GM21528 (cell line): ENCODE results near the gene GUCY1B1.

Source experiments
- ATAC-seq: cut with Tn5 transposase; IDR thresholded peaks from one replicate; pipeline ENCODE4 v1.9.1; 2021; ENCODE audit warnings: mild to moderate bottlenecking, moderate library complexity; ENCODE audit not compliant: unreplicated experiment, low FRiP score

GUCY1B1 gene

GRCh38 chr4:155761047-155761446, 2.2 kb downstream of the GUCY1B1 start:
- no peak for ATAC-seq

DNA sequence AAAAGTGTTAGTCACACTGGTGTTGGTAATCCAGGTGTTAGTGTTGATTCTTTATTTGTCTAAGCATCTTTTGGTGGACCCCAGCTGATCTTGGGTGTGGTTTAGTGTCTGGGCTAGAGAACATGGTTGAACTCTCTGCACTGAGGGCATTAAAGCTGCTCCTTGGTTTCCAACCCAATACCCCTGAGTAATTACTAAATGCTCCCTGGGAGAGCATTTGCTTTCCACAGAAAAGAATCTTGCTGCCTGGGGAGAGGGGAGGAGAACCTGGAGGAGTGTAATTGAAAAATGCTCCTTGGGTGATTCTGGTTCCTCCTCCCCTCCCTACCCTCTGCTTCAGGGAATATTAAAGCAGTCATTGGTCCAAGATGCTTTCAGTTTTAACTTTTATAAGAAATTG, 3.1 kb downstream of the GUCY1B1 start:
- ATAC-seq: no peak

DNA sequence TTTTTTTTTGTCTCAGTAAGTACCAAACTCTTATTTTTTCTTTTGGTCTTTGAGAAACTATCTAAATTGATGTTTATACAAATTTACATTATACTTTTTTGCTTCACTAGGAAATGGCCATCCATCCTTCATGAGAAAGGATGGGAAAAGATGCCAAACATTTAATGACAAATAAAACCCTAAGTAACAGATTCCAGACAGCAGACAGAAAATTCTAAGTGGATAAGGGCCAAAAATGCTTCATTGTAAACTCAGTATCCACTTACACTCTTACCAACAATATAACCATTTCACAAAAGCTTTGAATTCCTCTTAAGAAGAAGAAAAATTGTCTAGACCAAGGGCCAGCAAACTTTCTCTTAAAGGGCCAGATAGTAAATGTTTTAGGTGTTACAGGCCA, 3.5 kb downstream of the GUCY1B1 start:
- no peak for ATAC-seq

DNA sequence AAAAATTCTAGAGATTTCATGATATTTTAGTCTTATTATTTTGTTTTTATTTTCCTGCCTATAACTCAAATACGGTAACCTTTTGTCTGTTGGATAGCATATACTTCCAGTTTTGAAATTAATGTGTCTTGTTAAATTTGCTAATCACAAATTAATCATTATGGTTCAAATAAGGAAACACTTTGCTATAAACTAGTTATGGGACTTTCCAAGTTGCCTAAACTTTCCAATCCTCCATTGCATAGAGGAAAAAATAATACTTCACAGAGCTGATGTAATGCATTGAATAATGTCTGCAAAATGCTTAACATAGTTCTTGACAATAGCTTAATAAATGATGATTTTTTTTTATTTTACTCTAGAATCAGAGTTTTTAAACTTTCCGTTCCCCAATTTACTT, 4.7 kb downstream of the GUCY1B1 start:
- ATAC-seq: no peak

DNA sequence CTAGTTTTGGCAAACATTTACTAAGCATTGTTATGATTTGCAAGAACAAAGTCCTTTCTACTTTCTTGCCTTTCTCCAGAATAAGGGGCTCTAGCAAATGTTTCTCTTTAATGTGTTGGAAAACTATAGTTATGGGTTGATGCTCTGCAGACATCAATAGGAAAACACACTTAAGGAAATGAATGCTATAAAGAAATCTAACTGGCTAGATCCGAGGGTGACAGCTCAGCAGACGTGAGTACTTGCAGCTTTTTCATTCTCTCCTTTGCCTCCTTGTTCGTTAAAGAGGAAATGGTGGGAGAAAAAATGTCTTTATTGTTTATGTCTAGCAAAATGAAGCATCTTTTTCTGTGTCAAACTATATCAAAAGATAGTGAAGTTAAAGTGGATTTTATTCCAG, 6.3 kb downstream of the GUCY1B1 start:
- no peak for ATAC-seq

DNA sequence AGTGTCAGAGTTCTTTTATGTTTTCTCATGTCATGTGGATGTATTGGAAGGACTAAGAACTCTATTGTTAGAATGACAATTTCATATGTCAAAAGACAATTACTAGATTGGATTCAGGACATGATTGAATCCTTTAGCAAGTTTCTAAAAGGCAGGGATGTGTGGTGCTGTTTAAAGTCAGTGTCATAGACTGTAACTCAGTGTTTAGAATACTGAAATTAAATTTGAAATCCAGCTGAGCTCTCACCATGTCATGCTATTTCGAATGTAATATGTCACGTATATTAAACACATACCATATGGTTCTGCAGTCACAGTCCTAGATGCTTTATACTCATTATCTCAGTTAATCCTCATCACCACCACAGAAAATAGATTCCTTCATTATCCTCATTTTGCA, 7.8 kb downstream of the GUCY1B1 start:
- no peak for ATAC-seq

DNA sequence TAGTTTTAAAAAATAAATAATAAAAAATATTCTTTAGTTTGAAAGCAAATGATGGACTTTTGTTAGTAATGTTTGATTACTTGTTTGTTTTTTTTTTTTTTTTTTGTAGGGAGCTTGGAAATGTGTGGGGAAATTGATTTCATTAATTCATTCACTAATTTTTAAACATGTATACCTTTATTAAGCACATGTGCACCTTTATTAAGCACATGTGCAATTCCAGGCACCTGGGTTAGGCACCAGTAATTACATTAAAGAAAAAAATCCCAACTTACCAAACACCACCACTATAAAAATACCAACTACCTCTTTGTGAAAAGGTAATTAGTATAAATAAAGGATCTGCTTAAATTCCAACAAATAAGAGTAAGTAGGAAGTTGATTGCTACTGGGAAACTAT, 9.5 kb downstream of the GUCY1B1 start:
- no peak for ATAC-seq

- no peak for ATAC-seq
Observed at GRCh38 chr4:155769090-155769489, 10.3 kb downstream of the GUCY1B1 start.

DNA sequence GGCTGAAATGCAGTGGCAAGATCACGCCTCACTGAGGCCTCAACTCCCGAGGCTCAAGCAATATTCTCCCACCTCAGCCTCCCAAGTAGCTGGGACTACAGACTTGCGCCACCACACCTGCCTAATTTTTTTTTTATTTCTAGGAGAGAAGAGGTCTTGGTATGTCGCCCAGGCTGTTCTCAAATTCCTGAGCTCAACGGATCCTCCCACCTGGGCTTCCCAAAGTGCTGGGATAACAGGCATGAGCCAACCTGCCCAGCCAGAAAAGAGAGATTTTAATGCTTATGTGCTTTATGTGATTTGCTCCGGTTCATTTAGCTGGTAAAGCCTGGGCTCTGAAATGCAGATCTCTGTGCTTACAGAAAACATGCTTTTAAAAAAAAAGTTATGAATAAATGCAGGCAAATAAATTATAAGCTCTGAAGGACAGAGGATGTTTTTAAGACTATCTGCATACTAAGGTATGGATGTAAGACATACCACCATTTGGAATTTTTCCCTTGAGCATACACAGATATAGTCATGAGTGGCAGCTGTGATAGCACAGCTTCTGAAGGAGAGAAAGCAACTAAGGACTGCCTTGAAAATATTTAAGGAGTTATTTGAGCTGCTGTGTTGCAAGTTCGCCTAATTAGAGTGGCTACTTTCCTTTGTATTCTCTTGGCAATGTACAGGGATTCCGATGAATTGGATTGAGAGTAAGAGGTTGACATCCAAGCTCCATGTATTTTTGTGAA, 13.8 kb downstream of the GUCY1B1 start:
- no peak for ATAC-seq

DNA sequence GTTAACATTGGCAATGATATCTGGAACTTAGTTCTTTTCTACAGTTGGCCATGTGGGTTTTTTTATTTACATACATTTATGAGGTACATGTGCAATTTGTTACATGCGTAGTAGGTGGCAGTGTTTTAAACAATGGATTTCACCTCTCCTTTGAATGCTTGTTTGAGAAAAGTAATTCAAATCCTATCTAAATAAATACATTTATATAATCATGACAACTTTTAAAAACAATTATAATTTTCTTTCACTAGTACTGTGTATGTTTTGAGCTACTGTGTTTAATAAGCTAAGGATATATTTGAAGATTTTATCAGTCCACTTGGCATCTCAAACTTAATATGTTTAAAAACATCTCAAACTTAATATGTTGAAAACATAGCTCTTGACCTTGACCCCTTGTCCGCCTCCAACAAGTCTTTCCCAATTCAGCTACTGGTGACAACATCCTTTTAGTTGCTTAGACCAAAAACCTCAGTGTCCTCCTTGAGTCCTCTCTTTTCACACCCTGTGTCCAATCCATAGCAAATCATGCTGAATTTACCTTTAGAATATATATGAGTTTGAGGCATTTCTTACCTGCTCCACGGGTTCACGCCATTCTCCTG, 14.5 kb downstream of the GUCY1B1 start:
- ATAC-seq: no peak

GRCh38 chr4:155774033-155774432, 15.2 kb downstream of the GUCY1B1 start:
- no peak for ATAC-seq

- no peak for ATAC-seq
Observed at GRCh38 chr4:155777971-155778735, 19.3 kb downstream of the GUCY1B1 start.

DNA sequence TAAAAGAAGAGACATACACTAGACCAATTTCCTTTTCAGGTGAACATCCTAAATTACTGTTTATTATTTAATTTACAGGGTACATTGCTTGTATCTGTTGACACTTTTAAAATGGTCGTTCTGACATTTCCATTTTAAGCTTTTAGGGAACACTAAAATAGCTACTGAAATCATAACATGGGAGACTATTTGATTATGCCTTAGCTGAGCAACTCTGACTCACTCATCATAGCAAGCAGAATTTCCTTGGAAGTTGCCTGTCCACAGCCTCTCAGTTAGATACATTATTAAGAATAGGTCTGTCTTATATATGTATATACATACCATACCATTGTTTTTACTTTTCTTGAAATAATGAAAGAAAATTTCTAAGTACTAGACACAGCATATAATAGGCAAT, 22.0 kb downstream of the GUCY1B1 start:
- no peak for ATAC-seq

DNA sequence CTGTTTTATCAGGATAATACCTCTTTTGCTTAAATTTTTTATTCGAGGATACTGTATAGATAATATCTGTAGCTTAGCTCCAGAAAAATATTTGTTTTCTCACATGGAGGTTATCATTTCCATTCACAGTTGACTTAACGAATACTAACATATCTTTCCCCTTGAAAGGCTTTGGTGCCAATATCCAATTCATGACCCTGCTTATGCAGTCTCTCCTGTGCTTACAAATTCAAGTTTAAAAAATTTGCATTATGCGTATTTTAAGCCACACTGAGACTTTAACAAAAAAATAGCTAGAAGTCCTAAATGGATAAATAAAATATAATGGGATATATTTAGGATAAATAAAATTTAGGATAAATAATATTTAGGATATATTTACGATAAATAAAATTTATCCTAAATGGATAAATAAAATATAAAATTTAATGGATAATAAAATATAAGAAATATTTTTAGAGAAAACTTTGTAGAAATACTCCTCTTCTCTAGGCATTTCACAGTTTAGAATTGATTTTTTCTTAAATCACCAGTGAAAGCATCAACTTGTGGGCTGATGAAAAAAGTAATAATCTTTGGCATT, 22.5 kb downstream of the GUCY1B1 start:
- no peak for ATAC-seq

DNA sequence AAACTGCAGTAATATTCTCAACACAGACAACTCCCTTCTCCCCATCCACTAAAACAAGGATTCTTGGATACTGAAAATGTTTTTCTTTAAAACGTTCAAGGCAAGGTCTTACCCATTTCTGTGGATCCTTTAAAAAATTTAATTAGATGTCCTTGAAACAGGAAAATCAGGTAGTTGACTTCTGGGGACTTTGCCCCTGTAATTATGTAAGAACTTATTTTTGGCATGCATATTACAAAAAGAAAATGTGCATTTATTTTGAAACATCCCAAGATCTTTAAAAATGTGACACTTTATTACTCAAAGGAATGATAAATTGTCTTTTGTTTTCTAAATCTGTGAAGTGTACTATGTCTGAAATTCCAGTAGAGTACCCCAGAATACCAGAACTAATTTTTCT, 25.8 kb downstream of the GUCY1B1 start:
- no peak for ATAC-seq

GRCh38 chr4:155785828-155786227, 27.0 kb downstream of the GUCY1B1 start:
- ATAC-seq: no peak

GRCh38 chr4:155787113-155787710, 28.4 kb downstream of the GUCY1B1 start:
- ATAC-seq: peak; percentile 98

GRCh38 chr4:155789391-155789790, 30.6 kb downstream of the GUCY1B1 start:
- ATAC-seq: no peak

DNA sequence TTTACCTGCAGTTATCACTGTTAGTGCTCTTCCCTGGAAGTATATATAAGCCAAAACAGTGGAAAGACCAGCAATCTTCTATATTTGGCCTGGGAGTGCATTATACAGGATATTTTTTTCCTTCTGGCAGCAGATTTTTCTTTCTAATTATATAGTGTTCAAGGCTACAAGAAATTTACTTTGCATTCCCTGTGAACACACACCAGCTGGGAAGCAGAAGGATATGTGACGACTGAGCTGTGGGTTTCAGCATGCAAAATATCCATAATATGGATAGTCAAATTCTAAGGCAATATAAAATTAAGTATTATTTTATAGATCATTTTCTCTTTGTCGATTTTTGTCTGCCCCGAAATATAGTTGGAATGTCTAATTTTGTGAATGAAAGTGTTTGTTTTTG, 31.2 kb downstream of the GUCY1B1 start:
- no peak for ATAC-seq

- ATAC-seq: no peak
Observed at GRCh38 chr4:155794589-155795236, 35.9 kb downstream of the GUCY1B1 start.
